Type B pancreatic cell (in vitro differentiated cells): ENCODE data around the gene PTPRK. TPM values are rescaled to one million over a fixed set of nuclear protein-coding genes. Genes with fewer than 3 reads are reported as not detected.

Experiments used
- DNase-seq: peaks from one replicate; pipeline ENCODE4 v3.0.0; 2021; ENCODE audit warnings: mixed read lengths; ENCODE audit not compliant: unreplicated experiment; ENCODE audit errors: extremely low spot score
- H3K27ac Mint-ChIP-seq: 2 replicates; pipeline ENCODE4 v1.8.0; 2021; ENCODE audit warnings: mild to moderate bottlenecking, mixed read lengths
- H3K27me3 Mint-ChIP-seq: 2 replicates; pipeline ENCODE4 v1.8.0; 2021; ENCODE audit warnings: mixed read lengths
- H3K36me3 Mint-ChIP-seq: 2 replicates; pipeline ENCODE4 v1.8.0; 2021; ENCODE audit warnings: mixed read lengths
- H3K4me1 Mint-ChIP-seq: one replicate; pipeline ENCODE4 v1.8.0; 2021; ENCODE audit warnings: mixed read lengths; ENCODE audit not compliant: unreplicated experiment
- H3K4me3 Mint-ChIP-seq: 2 replicates; pipeline ENCODE4 v1.8.0; 2021; ENCODE audit warnings: mild to moderate bottlenecking, mixed read lengths
- H3K9me3 Mint-ChIP-seq: 2 replicates; pipeline ENCODE4 v1.8.0; 2021; ENCODE audit warnings: mixed read lengths
- total RNA-seq: library from RNA; stranded (reverse); gene quantifications from 2 replicates; pipeline ENCODE4 v1.2.1, GENCODE V29; 2021; ENCODE audit warnings: low replicate concordance
- TF ChIP-seq, protein P1 (sequence below): fragments of 200-600 bp; sonication (generic); conservative IDR thresholded peaks from 2 replicates; pipeline ENCODE4 v1.5.0; 2021; ENCODE audit warnings: antibody characterized with exemption, mild to moderate bottlenecking

Gene PTPRK
- total RNA-seq, 1 donor from 2014 or later, result 63.4 TPM

DNA sequence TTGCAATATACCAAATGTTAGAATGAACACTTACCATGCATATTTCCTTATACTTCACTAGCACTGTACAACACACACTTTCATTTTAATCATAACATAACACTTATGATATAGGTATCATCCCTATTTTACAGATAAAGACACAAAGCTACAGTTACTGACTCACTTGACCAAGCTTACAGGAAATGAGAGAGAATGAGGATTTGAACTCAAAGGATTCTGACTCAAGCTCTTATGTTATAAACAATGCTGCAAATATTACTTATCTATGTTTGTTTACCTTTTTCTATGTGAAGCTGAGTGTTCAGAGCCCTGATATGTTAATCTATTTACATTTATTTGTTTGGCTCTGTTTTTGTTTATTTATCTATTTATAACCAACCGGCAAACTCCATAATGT, 245.4 kb downstream of the PTPRK start:
- H3K9me3 Mint-ChIP-seq, result no peaks in the 10 kb centered on the region
- no peak for DNase-seq
- peaks cover 5% of the 10 kb centered on the region for H3K36me3 Mint-ChIP-seq
- no peak overlapping the region for H3K27ac Mint-ChIP-seq
- TF ChIP-seq, protein P1, sequence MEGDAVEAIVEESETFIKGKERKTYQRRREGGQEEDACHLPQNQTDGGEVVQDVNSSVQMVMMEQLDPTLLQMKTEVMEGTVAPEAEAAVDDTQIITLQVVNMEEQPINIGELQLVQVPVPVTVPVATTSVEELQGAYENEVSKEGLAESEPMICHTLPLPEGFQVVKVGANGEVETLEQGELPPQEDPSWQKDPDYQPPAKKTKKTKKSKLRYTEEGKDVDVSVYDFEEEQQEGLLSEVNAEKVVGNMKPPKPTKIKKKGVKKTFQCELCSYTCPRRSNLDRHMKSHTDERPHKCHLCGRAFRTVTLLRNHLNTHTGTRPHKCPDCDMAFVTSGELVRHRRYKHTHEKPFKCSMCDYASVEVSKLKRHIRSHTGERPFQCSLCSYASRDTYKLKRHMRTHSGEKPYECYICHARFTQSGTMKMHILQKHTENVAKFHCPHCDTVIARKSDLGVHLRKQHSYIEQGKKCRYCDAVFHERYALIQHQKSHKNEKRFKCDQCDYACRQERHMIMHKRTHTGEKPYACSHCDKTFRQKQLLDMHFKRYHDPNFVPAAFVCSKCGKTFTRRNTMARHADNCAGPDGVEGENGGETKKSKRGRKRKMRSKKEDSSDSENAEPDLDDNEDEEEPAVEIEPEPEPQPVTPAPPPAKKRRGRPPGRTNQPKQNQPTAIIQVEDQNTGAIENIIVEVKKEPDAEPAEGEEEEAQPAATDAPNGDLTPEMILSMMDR, result no peak
- no peak overlapping the region for H3K4me3 Mint-ChIP-seq
- H3K27me3 Mint-ChIP-seq, result no peaks in the 10 kb centered on the region
- H3K4me1 Mint-ChIP-seq, result peaks cover 34% of the 10 kb centered on the region

DNA sequence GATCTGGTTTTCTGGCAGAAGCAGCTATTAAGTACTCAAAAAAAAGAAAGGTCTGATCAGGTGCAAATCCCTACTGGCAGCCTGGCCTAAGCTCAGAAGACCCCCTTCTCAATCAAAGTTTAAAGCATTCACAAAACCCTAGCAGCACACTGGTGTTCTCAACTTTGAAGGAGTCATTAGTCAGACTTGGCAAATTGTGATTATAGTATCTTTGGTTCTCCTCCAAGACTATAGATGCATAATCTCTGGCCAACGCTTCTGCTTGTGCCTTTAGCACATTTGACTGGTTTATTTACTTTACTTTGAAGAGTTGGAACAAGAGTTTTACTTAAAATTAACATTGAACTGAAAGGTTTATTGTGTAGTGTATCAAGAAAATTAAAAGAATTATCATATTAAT, 248.9 kb downstream of the PTPRK start:
- DNase-seq, result no peak
- Mint-ChIP-seq H3K4me3 (no peak overlapping the region), H3K9me3 (no peaks in the 10 kb centered on the region), H3K4me1 (peaks cover 11% of the 10 kb centered on the region), H3K36me3 (peaks cover 5% of the 10 kb centered on the region), H3K27me3 (no peaks in the 10 kb centered on the region), H3K27ac (no peak overlapping the region)
- TF ChIP-seq, protein P1, result no peak

DNA sequence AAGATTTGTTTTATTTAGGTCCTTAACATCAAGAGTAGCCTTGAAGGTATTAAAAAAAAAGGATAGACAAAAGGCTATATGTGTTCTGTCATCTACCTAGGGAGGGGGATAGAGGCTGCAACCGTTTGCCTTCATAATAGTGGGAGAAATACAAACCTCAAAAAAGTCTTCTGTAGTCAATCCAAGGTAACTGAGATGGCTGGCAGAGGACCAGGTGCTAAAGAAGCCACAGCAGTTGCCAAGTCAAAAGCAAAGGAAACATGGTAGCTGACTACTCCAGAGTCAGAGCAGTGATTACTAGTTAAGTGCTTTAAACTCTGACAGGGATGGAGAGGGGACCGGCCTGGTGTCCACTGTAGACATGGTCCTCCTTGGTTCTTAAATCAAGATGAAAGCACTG, 249.4 kb downstream of the PTPRK start:
- peaks cover 5% of the 10 kb centered on the region for H3K36me3 Mint-ChIP-seq
- H3K27ac Mint-ChIP-seq, result no peak overlapping the region
- no peak overlapping the region for H3K4me3 Mint-ChIP-seq
- H3K27me3 Mint-ChIP-seq, result no peaks in the 10 kb centered on the region
- TF ChIP-seq, protein P1, result no peak
- no peak for DNase-seq
- no peaks in the 10 kb centered on the region for H3K9me3 Mint-ChIP-seq
- peaks cover 7% of the 10 kb centered on the region for H3K4me1 Mint-ChIP-seq

DNA sequence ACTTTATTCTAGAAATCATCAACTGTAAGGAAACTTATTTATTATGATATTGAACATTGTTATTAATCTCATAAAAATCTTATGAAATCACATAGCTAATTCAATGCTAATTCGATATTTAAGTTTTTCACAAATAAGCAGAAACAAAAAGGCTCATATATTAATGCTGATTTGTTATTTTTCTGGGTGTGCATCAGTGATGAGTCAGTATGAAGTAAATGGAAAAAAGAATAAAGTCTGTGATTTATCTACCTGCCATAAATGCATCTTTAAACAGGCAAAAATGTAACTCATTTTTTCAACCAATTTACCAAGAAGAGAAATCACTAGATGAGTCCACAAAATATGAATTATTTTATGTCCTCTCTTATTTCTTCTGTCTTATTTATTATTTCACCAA, 253.5 kb downstream of the PTPRK start:
- H3K27me3 Mint-ChIP-seq, result no peaks in the 10 kb centered on the region
- H3K36me3 Mint-ChIP-seq, result peaks cover 19% of the 10 kb centered on the region
- H3K9me3 Mint-ChIP-seq, result peaks cover 5% of the 10 kb centered on the region
- H3K4me1 Mint-ChIP-seq, result no peaks in the 10 kb centered on the region
- no peak overlapping the region for H3K27ac Mint-ChIP-seq
- TF ChIP-seq, protein P1, result no peak
- no peak for DNase-seq
- no peak overlapping the region for H3K4me3 Mint-ChIP-seq

DNA sequence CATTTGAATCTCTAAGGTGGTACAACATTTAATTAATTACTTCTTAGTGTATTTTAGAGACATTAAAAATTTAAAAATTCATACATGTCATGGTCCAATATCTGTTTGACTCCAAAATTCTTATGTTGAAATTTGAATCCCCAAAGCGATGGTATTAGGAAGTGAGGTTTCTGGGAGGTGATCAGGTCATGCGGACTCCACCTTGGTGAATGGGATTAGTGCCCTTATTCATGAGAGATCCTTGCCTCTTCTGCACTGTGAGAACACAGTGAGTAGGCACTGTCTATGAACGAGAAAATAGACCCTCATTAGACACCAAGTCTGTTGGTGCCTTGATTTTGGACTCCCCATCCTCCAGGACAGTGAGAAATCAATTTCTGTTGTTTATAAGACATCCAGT, 254.7 kb downstream of the PTPRK start:
- TF ChIP-seq, protein P1, result no peak
- H3K36me3 Mint-ChIP-seq, result peaks cover 19% of the 10 kb centered on the region
- peaks cover 5% of the 10 kb centered on the region for H3K9me3 Mint-ChIP-seq
- no peak for DNase-seq
- H3K4me1 Mint-ChIP-seq, result no peaks in the 10 kb centered on the region
- H3K27me3 Mint-ChIP-seq, result no peaks in the 10 kb centered on the region
- no peak overlapping the region for H3K27ac Mint-ChIP-seq
- no peak overlapping the region for H3K4me3 Mint-ChIP-seq
